Left lobe of liver (tissue), 2 donors: ENCODE data around the gene B4GALT1. TPM values are rescaled to one million over a fixed set of nuclear protein-coding genes. Genes with fewer than 3 reads are reported as not detected.
A peak's percentile ranks its signal among the peaks of the same experiment; 100 is the strongest.
"Not testable (repeated sequence)": the region's sequence is repeated elsewhere in the genome, so short reads cannot be mapped to it uniquely, and the experiment has no call there.

ENCODE experiments used
- ATAC-seq: fragments of 200-7000 bp; cut with Tn5 transposase; one replicate; pipeline ENCODE4 v1.9.1; 2020; ENCODE audit warnings: mild to moderate bottlenecking, moderate library complexity
- DNase-seq: peaks from one replicate; pipeline ENCODE4 v3.0.0-alpha.2; 2020; ENCODE audit warnings: low spot score
- total RNA-seq: library from RNA; stranded (reverse); gene quantifications from one replicate; pipeline ENCODE4 v1.2.1, GENCODE V29; 2021
- donor health status: DM: no; HTN: no; CAD: no; lungs with moderate emphysema.
- donor health status: DM: no; HTN: yes; CAD: no.

Gene B4GALT1
- total RNA-seq, 1 donor from 2014 or later, result 48.2 TPM

GRCh38 chr9:33163433-33164137 is 3.6 kb downstream of the B4GALT1 start:
- peak; percentile 76 for DNase-seq
- peak; percentile 8 for ATAC-seq

- ATAC-seq (peak; percentile 28), DNase-seq (peak; percentile 89)
Measured at GRCh38 chr9:33162721-33163311, 4.3 kb downstream of the B4GALT1 start.

GRCh38 chr9:33161589-33162132 is 5.5 kb downstream of the B4GALT1 start:
- no peak for ATAC-seq

GRCh38 chr9:33161011-33161588 is 6.0 kb downstream of the B4GALT1 start:
- ATAC-seq (no peak), DNase-seq (no peak)

More at GRCh38 chr9:33161589-33162132, 5.5 kb downstream of the B4GALT1 start:
- no peak for DNase-seq

GRCh38 chr9:33160446-33160845 is 6.7 kb downstream of the B4GALT1 start:
- not testable (repeated sequence) for ATAC-seq

GRCh38 chr9:33159777-33160127 is 7.4 kb downstream of the B4GALT1 start:
- no peak for DNase-seq
- ATAC-seq, result no peak

More at GRCh38 chr9:33160446-33160845, 6.7 kb downstream of the B4GALT1 start:
- not testable (repeated sequence) for DNase-seq

- ATAC-seq (peak; percentile 42), DNase-seq (peak; percentile 80)
Measured at GRCh38 chr9:33158843-33159776, 8.0 kb downstream of the B4GALT1 start.

- DNase-seq (peak; percentile 14), ATAC-seq (no peak)
Measured at GRCh38 chr9:33157960-33158842, 8.9 kb downstream of the B4GALT1 start.

GRCh38 chr9:33155393-33155792 is 11.7 kb downstream of the B4GALT1 start:
- DNase-seq (no peak), ATAC-seq (no peak)

- no peak for DNase-seq
- ATAC-seq, result no peak
Measured at GRCh38 chr9:33154371-33154770, 12.8 kb downstream of the B4GALT1 start.

GRCh38 chr9:33153666-33154065 is 13.5 kb downstream of the B4GALT1 start:
- ATAC-seq (no peak), DNase-seq (no peak)

GRCh38 chr9:33153001-33153400 is 14.1 kb downstream of the B4GALT1 start:
- ATAC-seq, result no peak
- DNase-seq, result no peak

- no peak for ATAC-seq
- DNase-seq, result no peak
Measured at GRCh38 chr9:33151601-33152000, 15.5 kb downstream of the B4GALT1 start.

GRCh38 chr9:33151007-33151557 is 16.1 kb downstream of the B4GALT1 start:
- peak; percentile 63 for ATAC-seq

GRCh38 chr9:33148367-33149014 is 18.6 kb downstream of the B4GALT1 start:
- DNase-seq (peak; percentile 6), ATAC-seq (no peak)

More at GRCh38 chr9:33151007-33151557, 16.1 kb downstream of the B4GALT1 start:
- peak; percentile 59 for DNase-seq

GRCh38 chr9:33147416-33148169 is 19.5 kb downstream of the B4GALT1 start:
- ATAC-seq (no peak), DNase-seq (peak; percentile 19)

- ATAC-seq, result no peak
- peak; percentile 21 for DNase-seq
Measured at GRCh38 chr9:33146298-33146697, 20.8 kb downstream of the B4GALT1 start.

- no peak for ATAC-seq
- peak; percentile 15 for DNase-seq
Measured at GRCh38 chr9:33144551-33144950, 22.6 kb downstream of the B4GALT1 start.
